NCI-H82 treated with DMSO at 0.1 percent for 48 hours (cell line): ENCODE results near the gene NOC2L.
"Not testable (repeated sequence)": the region's sequence is repeated elsewhere in the genome, so short reads cannot be mapped to it uniquely, and the experiment has no call there.

ENCODE experiments used
- DNase-seq: peaks from one replicate; lab custom pipeline; 2025; ENCODE audit not compliant: unreplicated experiment; lab: John Stamatoyannopoulos, UW

Gene NOC2L

GRCh38 chr1:994546-994945 is 35.5 kb upstream of the NOC2L start:
- DNase-seq = not testable (repeated sequence)

- no peak for DNase-seq
These were observed 34.4 kb upstream of the NOC2L start for GRCh38 chr1:993379-993995.

DNA sequence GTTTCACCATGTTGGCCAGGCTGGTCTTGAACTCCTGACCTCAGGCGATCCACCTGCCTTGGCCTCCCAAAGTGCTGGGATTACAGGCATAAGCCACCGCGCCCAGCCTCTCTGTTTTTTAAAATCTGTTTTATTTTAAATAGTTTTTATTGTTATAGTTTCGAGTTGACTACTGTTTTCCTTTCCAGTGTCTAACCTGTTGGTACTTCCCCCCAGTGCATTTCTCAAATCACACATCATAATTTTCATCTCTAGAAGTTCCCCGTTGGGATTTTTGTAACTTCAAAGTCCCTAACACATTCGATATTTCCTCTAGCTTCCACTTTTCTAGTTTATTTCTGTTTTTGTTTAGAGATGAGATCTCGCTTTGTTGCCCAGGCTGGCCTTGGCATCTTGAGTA is 33.3 kb upstream of the NOC2L start:
- DNase-seq = no peak

- no peak for DNase-seq
These were observed 32.8 kb upstream of the NOC2L start for GRCh38 chr1:991895-992294.

GRCh38 chr1:991275-991674 is 32.2 kb upstream of the NOC2L start:
- DNase-seq = not testable (repeated sequence)

GRCh38 chr1:988061-988460 is 29.0 kb upstream of the NOC2L start:
- not testable (repeated sequence) for DNase-seq

DNA sequence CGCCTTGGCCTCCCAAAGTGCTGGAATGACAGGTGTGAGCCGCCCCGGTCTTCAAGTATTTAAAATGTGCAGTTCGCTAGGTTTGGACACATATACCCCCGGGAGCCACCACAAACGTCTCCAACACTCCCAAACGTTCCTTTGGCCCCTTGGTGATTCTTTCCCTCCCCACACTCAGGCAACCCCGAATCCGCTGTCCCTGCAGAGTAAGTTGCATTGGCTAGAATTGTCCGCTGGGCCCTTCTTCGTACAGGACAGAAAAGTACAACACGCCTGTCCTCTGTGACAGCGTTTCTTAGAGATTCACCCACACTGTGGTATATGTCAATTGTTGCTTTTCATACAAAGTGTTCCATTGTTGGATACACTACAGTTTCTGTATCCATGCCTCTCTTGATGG is 26.1 kb upstream of the NOC2L start:
- no peak for DNase-seq

DNA sequence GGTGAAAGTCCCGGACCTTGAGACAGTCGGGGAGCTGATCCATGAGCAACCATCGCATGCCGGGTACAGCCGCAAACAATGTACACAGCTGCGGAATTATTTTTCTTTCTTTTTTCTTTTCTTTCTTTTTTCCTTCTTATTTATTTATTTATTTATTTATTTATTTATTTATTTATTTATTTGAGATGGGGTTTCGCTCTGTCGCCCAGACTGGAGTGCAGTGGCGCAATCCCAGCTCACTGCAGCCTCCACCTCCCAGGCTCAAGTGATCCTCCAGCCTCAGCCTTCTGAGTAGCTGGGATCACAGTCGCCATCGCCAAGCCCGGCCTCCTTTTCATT is 25.4 kb upstream of the NOC2L start:
- no peak for DNase-seq

DNA sequence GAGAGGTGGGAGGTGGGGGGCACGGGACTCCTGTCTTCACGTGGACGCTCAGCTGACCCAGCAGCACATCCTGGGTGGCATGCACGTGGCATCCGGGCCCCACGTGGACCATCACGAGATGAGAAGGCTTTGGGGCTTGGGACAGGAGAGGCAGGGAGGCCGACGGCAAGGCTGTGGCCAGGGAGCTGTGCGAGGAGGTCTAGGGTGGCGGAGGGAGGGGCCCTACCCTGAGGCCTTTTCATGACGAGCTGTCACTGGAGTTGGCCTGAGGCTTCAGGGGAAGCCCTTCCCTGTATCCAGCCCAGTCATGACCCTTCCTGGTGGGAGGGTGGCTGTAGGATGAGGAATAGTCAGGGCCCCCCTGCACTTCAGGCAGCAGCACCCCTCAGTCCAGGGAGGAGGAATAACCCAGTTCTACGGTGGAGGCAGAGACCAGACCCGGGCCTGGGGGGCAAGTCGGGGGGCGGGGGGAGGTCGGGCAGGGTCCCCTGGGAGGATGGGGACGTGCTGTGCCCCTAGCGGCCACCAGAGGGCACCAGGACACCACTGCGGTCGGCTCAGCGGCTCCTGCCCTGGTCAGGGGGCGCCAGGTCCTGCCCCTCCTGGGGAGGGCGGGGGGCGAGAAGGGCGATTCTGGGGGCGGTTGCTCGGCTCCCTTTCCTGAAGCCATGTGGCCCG is 24.9 kb upstream of the NOC2L start:
- no peak for DNase-seq

GRCh38 chr1:982765-983436 is 23.8 kb upstream of the NOC2L start:
- DNase-seq = no peak

DNA sequence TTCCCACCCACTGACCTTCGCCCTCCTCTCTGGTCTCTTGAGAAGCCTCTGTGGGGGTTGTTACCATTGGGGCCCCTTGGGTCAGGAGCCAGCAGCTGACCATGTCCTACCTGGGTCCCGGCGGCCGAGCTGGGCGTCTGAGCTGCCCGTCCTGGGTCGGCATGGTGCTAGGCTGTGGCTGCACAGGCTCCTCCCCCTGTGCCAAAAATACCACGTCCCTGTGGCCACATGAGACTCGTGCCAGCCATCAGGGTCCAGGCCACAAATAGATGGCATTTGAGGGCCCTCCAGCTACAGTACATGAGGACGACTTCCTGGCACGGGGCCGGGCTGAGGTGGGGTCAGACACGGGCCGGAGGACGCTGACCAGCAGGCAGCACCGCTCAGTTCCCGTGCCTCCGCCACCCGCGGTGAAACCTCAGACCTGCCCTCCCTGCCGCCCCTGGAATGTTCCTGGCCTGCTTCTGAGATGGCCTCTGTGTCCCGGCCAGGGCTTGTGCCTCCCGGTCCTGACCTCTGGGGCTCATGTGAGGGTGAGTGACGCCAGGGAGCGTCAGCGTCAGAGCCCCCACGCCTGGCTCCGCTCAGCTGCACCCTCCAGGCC is 23.0 kb upstream of the NOC2L start, which contains the start of gene PERM1:
Gene PERM1 (minus strand): TSS at position 139 of the 604 bp plus-strand sequence. CDS start 1,064 bp downstream, outside the sequence.
- DNase-seq = no peak

- DNase-seq = no peak
These were observed 22.5 kb upstream of the NOC2L start for GRCh38 chr1:981491-981954.

GRCh38 chr1:980602-981395 is 21.7 kb upstream of the NOC2L start:
- no peak for DNase-seq

GRCh38 chr1:980137-980571 is 21.1 kb upstream of the NOC2L start:
- DNase-seq = no peak

DNA sequence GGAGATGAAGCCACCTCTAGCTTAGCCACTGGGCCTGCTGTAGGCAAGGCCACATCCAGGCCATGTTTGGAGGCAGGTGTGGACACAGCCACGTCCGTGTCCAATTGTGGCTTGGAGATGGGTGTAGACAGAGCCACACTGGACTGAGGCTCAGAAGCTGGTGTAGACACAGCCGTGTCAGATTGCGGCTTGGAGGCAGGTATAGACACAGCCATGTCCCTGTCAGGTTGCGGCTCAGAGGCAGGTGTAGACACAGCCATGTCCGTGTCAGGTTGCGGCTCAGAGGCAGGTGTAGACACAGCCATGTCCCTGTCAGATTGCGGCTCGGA is 20.7 kb upstream of the NOC2L start:
- no peak for DNase-seq

GRCh38 chr1:978835-979743 is 20.0 kb upstream of the NOC2L start:
- no peak for DNase-seq

DNA sequence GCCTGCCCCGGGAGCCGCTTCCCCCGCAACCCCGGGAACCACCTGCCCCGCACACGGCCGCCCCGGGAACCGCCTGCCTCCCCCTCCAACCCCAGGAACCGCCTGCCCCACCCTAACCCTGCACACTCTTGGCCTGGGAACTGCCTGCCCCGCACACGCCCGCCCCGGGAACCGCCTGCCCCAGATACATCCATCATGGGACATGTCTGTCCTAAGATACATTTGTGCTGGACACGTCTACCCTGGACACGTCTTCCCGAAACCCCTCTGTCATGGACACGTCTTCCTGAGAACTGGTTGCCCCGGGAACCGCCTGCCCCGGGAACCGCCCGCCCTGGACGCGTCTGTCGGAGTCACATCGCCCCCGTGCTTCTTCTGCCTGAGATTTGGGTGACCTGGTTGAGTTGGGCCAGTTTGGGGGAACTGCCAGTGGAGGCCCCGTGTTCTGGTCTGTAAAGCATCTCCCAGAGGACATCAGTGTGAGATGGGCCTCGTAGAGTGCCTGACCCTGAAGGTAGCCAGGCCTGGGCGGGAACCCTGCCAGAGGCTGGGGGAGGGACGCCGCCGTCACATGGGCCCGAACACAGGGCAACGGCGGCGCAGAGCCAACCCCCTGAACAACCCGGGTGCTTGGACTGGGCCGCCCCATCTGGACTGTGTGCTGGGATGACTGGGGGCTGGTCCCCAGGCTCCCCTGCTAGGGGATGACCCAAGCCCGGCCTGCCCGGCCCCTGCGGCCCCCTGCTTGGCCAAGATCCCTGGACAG is 19.2 kb upstream of the NOC2L start:
- no peak for DNase-seq

DNA sequence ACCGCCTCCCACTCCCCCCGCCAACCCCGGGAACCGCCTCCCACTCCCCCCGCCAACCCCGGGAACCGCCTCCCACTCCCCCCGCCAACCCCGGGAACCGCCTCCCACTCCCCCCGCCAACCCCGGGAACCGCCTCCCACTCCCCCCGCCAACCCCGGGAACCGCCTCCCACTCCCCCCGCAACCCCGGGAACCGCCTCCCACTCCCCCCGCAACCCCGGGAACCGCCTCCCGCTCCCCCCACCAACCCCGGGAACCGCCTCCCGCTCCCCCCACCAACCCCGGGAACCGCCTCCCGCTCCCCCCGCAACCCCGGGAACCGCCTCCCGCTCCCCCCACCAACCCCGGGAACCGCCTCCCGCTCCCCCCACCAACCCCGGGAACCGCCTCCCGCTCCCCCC is 17.7 kb upstream of the NOC2L start:
- DNase-seq = not testable (repeated sequence)

GRCh38 chr1:975896-976683 is 17.0 kb upstream of the NOC2L start:
- peak; percentile 29 for DNase-seq
